ENCODE measurements around the gene FAF1.

The FAF1 gene

DNA sequence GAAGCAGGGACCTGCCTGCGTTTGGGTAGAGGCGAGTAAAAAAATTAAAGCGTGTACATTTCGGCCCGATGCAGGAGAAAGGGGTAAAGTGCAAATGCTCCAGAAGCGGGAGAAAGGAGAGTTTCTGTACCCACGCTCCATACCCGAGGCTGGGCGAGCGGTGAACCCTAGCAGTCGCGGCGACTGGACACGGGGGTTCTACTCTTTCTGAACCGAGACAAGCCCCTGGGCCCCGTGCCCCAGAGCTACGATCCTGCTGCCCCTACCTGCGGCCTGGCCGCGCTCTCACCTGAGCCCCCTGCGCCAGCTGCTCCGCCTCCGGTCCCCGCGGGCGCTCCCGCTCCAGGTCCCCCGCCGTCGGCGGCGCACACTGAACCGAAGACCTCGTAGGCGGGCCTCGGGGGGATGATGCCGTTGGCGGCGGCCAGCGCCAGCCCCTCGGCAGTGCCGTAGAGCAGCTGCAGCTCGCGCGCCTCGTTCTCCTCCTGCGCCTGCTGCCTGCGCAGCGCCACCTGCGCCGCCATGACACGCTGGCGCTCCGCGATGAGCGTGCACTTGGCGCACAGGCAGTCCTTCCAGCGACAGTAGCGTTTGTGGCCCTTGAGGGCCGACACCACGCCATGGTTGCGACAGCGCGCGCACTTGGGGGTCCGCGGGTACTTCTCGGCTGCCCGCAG lies 539.2 kb downstream of the FAF1 start:
- TF ChIP-seq, protein P1, sequence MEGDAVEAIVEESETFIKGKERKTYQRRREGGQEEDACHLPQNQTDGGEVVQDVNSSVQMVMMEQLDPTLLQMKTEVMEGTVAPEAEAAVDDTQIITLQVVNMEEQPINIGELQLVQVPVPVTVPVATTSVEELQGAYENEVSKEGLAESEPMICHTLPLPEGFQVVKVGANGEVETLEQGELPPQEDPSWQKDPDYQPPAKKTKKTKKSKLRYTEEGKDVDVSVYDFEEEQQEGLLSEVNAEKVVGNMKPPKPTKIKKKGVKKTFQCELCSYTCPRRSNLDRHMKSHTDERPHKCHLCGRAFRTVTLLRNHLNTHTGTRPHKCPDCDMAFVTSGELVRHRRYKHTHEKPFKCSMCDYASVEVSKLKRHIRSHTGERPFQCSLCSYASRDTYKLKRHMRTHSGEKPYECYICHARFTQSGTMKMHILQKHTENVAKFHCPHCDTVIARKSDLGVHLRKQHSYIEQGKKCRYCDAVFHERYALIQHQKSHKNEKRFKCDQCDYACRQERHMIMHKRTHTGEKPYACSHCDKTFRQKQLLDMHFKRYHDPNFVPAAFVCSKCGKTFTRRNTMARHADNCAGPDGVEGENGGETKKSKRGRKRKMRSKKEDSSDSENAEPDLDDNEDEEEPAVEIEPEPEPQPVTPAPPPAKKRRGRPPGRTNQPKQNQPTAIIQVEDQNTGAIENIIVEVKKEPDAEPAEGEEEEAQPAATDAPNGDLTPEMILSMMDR (IDR thresholded peaks at IDR 0.05): no peak

DNA sequence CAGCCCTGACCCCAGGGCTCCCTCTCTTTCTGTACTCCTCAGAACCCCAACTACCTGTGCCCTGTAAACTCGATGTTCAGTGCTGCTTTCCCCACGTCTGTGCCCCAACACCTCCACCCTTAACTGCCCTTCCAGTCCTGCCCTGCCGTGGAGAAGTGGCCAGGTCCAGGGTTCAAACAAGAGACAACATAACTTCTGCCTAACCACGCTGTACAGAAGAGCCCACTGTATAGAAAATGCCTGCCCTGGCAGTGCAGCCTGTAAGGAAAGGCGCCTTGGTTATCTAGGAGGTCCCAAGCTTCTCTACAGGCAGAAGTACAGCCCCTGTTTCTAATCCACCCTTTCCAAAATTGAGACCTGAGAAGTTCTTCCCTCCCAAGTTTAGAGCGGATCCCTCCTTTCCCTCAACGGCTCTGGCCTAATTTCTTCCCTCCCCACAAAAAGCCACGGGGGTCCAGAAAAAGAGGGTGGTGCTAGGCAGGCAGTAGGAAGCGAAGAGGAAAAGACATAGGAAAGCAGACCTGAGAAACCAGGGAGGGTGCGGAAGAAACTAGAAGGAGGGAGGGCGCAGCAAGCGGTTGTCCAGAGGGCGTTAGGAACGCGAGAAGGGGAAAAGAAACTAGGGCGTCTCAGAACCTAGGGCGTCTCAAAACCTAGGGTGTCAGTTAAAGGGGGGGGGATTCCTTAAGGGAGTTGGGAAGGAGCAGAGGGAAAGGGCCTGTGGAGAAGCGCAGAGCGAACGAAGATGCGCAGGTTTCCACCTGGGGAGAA lies 540.0 kb downstream of the FAF1 start:
- TF ChIP-seq, protein P1 (IDR thresholded peaks at IDR 0.05): no peak

DNA sequence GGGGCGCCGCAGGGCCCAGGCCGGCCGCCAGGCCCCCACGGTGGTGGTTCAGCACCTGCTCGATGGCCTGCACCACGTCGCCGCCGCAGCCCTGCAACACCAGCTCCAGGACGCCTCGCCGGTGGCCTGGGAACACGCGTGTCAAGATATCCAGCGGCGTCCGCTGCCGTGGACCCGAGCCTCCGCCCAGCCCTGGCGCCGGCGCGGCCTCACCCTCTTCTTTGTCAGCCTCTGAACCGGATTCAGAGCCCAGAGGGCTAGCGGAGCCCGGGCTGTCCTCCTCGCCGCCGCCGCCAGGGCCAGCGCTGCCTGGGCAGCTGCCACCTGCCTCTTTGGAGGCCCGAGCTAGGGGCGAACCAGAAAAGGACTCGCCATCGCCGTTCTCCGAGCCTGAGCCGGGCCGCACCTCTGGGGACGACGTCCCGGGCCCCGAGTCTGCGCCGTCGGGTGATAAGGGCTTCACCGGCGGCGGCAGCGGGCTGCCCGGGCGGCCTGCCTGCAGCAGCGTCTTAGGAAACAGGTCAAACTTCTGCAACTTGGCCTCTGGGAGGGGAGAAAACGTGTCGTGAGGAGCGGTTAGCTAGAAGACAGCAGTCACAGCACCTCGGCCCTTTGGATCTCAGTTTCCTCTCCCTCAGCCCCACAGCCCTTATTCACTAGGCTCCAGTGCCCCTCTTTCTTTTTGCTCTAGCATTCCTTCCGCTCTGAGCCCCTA lies 540.7 kb downstream of the FAF1 start:
- TF ChIP-seq, protein P1 (IDR thresholded peaks at IDR 0.05): no peak

DNA sequence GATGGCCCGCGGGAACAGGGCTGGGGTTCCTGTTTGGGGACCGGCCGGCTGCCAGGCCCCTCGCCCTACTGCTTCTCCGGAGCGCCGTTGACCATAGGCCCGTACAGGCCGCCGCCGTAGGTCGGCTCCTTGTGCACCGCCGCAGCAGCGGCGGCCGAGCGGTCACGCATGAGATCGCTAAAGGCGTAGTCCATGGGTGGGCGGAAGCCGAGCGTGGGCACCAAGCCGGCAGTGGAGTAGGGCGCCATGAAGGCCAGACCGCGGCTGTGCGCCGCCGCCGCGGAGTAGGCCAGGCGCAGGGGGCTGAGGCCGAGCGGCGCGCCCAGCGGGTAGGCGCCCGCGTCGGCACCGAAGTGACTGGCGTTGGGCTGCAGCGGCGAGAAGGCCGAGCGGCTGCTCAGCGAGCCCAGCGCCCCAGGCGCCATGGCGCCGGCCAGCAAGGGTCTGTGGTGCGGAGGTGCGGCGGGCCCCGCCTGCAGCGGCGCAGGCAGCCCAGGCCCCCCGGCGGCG lies 541.4 kb downstream of the FAF1 start:
- TF ChIP-seq, protein P1 (IDR thresholded peaks at IDR 0.05): no peak

DNA sequence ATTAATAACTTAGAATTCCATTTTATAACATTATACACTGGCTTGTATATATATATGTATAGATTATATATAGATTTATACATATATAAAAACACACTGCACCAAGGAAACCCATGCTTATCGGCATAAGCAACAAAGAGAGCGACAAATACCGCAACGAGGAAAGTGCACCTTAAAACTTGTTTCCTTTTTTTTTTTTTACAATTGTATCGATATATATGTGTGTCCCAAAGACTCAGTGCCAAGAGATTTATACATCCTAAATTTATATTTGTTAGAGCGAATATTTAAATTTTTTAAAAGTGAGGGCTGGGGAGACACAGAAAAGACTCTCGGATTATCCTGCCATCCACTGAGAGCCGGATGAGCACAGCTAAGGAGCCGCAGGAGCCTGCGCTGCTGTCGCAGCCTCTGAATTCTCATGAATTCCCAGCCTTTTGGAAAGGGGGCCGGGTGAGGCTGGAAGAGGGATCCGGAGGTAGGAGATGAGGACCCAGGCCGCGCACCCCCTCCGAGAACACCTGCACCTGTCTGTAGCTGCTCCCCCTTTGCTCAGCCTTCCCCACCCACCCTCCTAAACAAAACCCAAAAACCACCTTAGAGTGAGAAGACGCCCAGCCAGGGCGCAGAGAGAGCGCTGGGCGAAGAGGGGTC lies 542.0 kb downstream of the FAF1 start:
- TF ChIP-seq, protein P1 (IDR thresholded peaks at IDR 0.05): no peak

DNA sequence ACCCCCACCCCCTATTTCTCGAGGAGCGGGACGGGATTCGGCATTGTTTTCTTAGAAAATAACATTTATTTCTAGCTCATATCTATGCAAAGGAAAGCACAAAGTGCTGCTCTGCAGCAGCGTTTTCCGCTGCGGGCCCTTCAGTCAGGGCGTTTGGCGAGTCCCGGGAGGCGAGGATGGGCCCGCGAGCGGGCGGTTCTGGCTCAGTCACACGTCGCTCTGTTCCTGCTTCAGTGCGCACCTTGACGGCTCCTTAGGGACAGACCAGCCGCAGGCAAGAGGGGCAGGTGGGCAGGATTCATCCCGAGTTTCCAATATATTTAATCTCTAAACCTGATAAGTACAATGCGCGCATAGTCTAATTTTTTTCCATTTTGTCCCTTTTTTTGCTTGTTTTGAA lies 542.6 kb downstream of the FAF1 start:
- TF ChIP-seq, protein P1 (IDR thresholded peaks at IDR 0.05): no peak
